Heart right ventricle (tissue), 16 donors: Measurements from ENCODE around the gene CRYBG3. TPM values are rescaled to one million over a fixed set of nuclear protein-coding genes. Genes with fewer than 3 reads are reported as not detected.

ENCODE experiments used
- ATAC-seq, 8 donors: fragments of 200-7000 bp; cut with Tn5 transposase; one replicate each; pipeline ENCODE4 v1.9.1; 2020; ENCODE audit warnings: mild to moderate bottlenecking in 8 of 8, moderate library complexity in 8 of 8, moderate number of reproducible peaks in 1 of 8
- DNase-seq, 2 donors: peaks; one replicate each; pipeline ENCODE4 v3.0.0-alpha.2; 2020
- H3K27ac ChIP-seq, 10 donors: fragments of 200-600 bp; sonication (generic) in 2 of 10; one replicate each; pipeline versions ENCODE4 v1.5.0 to v1.8.0; 2020 to 2022; ENCODE audit warnings: mild to moderate bottlenecking in 3 of 10
- H3K27me3 ChIP-seq, 7 donors: fragments of 200-600 bp; one replicate each; pipeline ENCODE4 v1.8.0; 2021 to 2022; ENCODE audit warnings: mild to moderate bottlenecking in 2 of 7
- H3K36me3 ChIP-seq, 9 donors: fragments of 200-600 bp; sonication (generic) in 1 of 9; one replicate each; pipeline versions ENCODE4 v1.5.0 to v1.8.0; 2020 to 2022; ENCODE audit warnings: mild to moderate bottlenecking in 2 of 9
- H3K4me1 ChIP-seq, 9 donors: fragments of 200-600 bp; sonication (generic) in 1 of 9; one replicate each; pipeline versions ENCODE4 v1.5.0 to v1.8.0; 2020 to 2022; ENCODE audit warnings: mild to moderate bottlenecking in 4 of 9
- H3K4me3 ChIP-seq, 10 donors: fragments of 200-600 bp; sonication (generic) in 2 of 10; one replicate each; pipeline versions ENCODE4 v1.5.0 to v1.8.0; 2020 to 2022; ENCODE audit warnings: mild to moderate bottlenecking in 7 of 10, moderate library complexity in 2 of 10
- H3K9me3 ChIP-seq, 11 donors: fragments of 200-600 bp in 10 of 11; sonication (generic) in 2 of 11; one replicate each; pipeline versions ENCODE4 v1.5.0 to v1.8.0; 2013 to 2022; ENCODE audit warnings: mild to moderate bottlenecking in 2 of 11, control low read depth in 1 of 11, moderate library complexity in 1 of 11
- WGBS, 2 donors: extraction: QIAGEN DNeasy Blood & Tissue Kit; methylation state at CpG; one replicate each; pipeline ENCODE4 v1.1.7; 2013; ENCODE audit warnings: inconsistent platforms in 1 of 2; 5-methylcytosine and 5-hydroxymethylcytosine counted together
- intact Hi-C, 10 donors: fragments of 100-400 bp; cut with DNase I; formaldehyde crosslinking; loops; one replicate each; pipeline versions ENCODE4 v1.11.1 to v1.14.2; 2022
- polyA plus RNA-seq, 2 donors: library from polyadenylated mRNA; stranded (reverse); fragments of 200-250 nt; gene quantifications; one replicate each; pipeline ENCODE4 v1.2.3, GENCODE V29; 2013
- total RNA-seq, 10 donors: library from RNA; stranded (reverse); fragmentation: NEBNext Ultra II Directional in 3 of 10; extraction: Animal tissue kit (Norgen Biotek cat#: 25700) in 3 of 10; gene quantifications; one replicate each; pipeline versions ENCODE4 v1.2.1 to v1.2.4, GENCODE V29; 2021 to 2023
- TF ChIP-seq, protein P1 (sequence below), 9 donors: fragments of 200-600 bp; sonication (generic) in 2 of 9; IDR thresholded peaks; one replicate each; pipeline versions ENCODE4 v1.5.0 to v1.8.0; 2021 to 2022; ENCODE audit warnings: antibody characterized with exemption in 9 of 9, mild to moderate bottlenecking in 5 of 9, moderate library complexity in 1 of 9
- donor health status: Arrhythmogenic right ventricular cardiomyopathy.
- donor health status: ischemic (EF 13 %, LVEDD 7.1; RV severe dilation, severe dysfunction).
- donor health status: healthy with polysubstance abuse.
- donor health status: DM: no; HTN: yes; CAD: no.
- donor health status: DM: no; HTN: no; CAD: no.
- donor health status: ischemic (EF 25% LVEDD 6.9; RV normal size, moderate dysfunction).
- donor health status: ischemic (EF 25% LVEDD 5.7; RV mildly dilated, moderate dysfunction).
- donor health status: healthy.
- donor health status: DM: yes; HTN: yes; CAD: no.
- donor health status: Ischemic cardiomyopathy.
- donor health status: ischemic (EF 35%, LVEDD 5.7; RV mildly dilated, moderate dysfunction).
- donor health status: nonischemic (EF 11% LVEDD 7.7; RV severe dilation, severe dysfunction).
- donor health status: DM: yes; HTN: yes; CAD: no.
- donor health status: PGD.
- donor health status: ischemic (EF 29% LVEDD 5.4; RV normal size, mild dysfunction).
- donor health status: nonischemic (EF 23%, LVEDD 6.1; RV moderate dilation, normal function).

CRYBG3 gene
- total and polyA plus RNA-seq, 12 donors = 8.0 to 39.2 (median 25.5) TPM

GRCh38 chr3:97950360-97950759, 128.5 kb downstream of the CRYBG3 start:
- Histone ChIP-seq H3K4me3 (no peak overlapping the region), H3K36me3 (peaks cover 0 to 100% (median 26%) of the 10 kb centered on the region in 9 donors), H3K4me1 (peaks cover 0 to 12% (median 0%) of the 10 kb centered on the region in 9 donors), H3K27ac (no peak overlapping the region), H3K27me3 (no peaks in the 10 kb centered on the region), H3K9me3 (no peaks in the 10 kb centered on the region)
- ATAC-seq (no peak), DNase-seq (no peak)
- TF ChIP-seq, protein P1, sequence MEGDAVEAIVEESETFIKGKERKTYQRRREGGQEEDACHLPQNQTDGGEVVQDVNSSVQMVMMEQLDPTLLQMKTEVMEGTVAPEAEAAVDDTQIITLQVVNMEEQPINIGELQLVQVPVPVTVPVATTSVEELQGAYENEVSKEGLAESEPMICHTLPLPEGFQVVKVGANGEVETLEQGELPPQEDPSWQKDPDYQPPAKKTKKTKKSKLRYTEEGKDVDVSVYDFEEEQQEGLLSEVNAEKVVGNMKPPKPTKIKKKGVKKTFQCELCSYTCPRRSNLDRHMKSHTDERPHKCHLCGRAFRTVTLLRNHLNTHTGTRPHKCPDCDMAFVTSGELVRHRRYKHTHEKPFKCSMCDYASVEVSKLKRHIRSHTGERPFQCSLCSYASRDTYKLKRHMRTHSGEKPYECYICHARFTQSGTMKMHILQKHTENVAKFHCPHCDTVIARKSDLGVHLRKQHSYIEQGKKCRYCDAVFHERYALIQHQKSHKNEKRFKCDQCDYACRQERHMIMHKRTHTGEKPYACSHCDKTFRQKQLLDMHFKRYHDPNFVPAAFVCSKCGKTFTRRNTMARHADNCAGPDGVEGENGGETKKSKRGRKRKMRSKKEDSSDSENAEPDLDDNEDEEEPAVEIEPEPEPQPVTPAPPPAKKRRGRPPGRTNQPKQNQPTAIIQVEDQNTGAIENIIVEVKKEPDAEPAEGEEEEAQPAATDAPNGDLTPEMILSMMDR (IDR thresholded peaks at IDR 0.05) = no peak
- 95 to 96% methylated on average over 3 of the region's 3 CpGs for WGBS, 2 donors
- intact Hi-C loops = no loop called here

- peak in 1 of 2 donors; percentile 56 for DNase-seq
- Histone ChIP-seq H3K4me3 (no peak overlapping the region), H3K27ac (peak overlapping the region in 1 of 10 donors; percentile 9), H3K4me1 (peaks cover 0 to 12% (median 0%) of the 10 kb centered on the region in 9 donors), H3K36me3 (peaks cover 0 to 98% (median 19%) of the 10 kb centered on the region in 9 donors), H3K9me3 (no peaks in the 10 kb centered on the region), H3K27me3 (no peaks in the 10 kb centered on the region)
- peak in 1 of 8 donors; percentile 92 for ATAC-seq
- intact Hi-C loops = no loop called here
- WGBS, 2 donors = 89 to 93% methylated on average over 3 of the region's 3 CpGs
- TF ChIP-seq, protein P1 (IDR thresholded peaks at IDR 0.05) = no peak
These were observed 130.5 kb downstream of the CRYBG3 start for GRCh38 chr3:97952280-97952679.

- peak overlapping the region in 1 of 10 donors; percentile 9 for H3K27ac ChIP-seq
- H3K4me3 ChIP-seq = no peak overlapping the region
- DNase-seq (no peak), ATAC-seq (no peak)
- no peaks in the 10 kb centered on the region for H3K9me3 ChIP-seq
- H3K4me1 ChIP-seq = peaks cover 0 to 16% (median 0%) of the 10 kb centered on the region in 9 donors
- no peaks in the 10 kb centered on the region for H3K27me3 ChIP-seq
- TF ChIP-seq, protein P1 (IDR thresholded peaks at IDR 0.05) = no peak
- intact Hi-C loops = no loop called here
- WGBS, 2 donors = 92 to 95% methylated on average over 1 of the region's 1 CpG
- peaks cover 0 to 94% (median 17%) of the 10 kb centered on the region in 9 donors for H3K36me3 ChIP-seq
These were observed 131.1 kb downstream of the CRYBG3 start for GRCh38 chr3:97952872-97953271.

DNA sequence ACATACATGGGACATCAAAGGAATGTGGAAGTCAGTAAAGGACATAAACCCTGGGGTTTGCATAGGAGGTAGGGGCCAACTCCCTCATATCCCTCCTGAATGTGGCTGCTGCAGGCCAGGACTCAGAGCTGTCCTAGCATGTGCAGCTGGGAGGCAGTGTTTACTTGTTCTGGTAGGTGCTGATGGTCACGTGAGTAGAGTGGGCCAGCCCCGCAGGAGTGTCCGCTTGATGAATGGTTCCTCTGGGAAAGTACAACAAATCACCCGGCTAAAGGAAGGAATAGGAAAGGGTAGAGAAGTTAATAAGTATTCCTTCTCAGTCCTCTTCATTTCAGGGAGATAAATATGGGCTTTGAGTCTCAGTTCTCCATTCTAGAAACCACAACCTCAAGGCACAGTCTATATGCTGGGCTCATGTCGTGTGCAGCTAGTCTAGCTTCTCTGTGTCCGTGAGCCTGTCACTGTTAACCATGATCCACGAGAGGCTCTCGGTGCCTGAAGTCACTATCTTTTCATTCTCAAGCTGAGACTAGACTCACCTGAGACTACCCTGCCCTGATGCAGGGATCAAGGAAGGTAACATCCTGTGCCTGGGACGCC, 132.5 kb downstream of the CRYBG3 start:
- TF ChIP-seq, protein P1 (IDR thresholded peaks at IDR 0.05) = no peak
- Histone ChIP-seq H3K4me1 (peaks cover 0 to 26% (median 3%) of the 10 kb centered on the region in 9 donors), H3K27ac (no peak overlapping the region), H3K36me3 (peaks cover 0 to 93% (median 20%) of the 10 kb centered on the region in 9 donors), H3K4me3 (no peak overlapping the region), H3K9me3 (no peaks in the 10 kb centered on the region), H3K27me3 (no peaks in the 10 kb centered on the region)
- DNase-seq (no peak), ATAC-seq (no peak)
- intact Hi-C loops = no loop called here
- WGBS, 2 donors = 90 to 95% methylated on average over 9 of the region's 9 CpGs
